ENCODE data around the gene KRAS. TPM values are rescaled to one million over a fixed set of nuclear protein-coding genes. Genes with fewer than 3 reads are reported as not detected.
A peak's percentile ranks its signal among the peaks of the same experiment; 100 is the strongest.

Gene KRAS
- total RNA-seq, 2 donors from 2014 or later, result 12.1 to 19.1 TPM

DNA sequence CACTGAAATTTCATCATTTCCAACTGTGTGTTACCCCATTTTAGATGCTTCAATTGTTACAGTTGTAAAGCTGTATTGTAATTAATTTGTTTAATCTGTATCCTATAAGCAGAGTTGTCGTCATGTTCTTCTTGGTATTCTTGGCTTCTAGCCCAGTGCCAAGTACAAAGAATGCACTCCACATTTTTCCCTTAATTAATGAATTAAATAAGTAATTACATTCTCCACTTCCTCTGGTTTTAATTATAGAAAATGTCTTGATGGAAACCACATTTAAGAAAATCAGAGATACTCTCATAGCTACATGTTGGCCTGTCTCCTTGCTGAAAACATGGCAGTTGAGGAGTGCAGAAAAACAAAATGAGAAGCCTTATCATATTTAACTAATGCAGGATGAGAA, 56.5 kb downstream of the KRAS start:
- Histone ChIP-seq H3K27ac (no peak overlapping the region), H3K36me3 (no peaks in the 10 kb centered on the region), H3K4me1 (replicated peaks) (peaks cover 7% of the 10 kb centered on the region), H3K9me3 (no peaks in the 10 kb centered on the region), H3K27me3 (replicated peaks; ENCODE audit: insufficient read depth) (no peaks in the 10 kb centered on the region), H3K4me3 (peak overlapping the region; percentile 60 to 69)
- TF ChIP-seq POLR2AphosphoS5 (IDR thresholded peaks at IDR 0.05), result no peak
- TF ChIP-seq, protein P1, sequence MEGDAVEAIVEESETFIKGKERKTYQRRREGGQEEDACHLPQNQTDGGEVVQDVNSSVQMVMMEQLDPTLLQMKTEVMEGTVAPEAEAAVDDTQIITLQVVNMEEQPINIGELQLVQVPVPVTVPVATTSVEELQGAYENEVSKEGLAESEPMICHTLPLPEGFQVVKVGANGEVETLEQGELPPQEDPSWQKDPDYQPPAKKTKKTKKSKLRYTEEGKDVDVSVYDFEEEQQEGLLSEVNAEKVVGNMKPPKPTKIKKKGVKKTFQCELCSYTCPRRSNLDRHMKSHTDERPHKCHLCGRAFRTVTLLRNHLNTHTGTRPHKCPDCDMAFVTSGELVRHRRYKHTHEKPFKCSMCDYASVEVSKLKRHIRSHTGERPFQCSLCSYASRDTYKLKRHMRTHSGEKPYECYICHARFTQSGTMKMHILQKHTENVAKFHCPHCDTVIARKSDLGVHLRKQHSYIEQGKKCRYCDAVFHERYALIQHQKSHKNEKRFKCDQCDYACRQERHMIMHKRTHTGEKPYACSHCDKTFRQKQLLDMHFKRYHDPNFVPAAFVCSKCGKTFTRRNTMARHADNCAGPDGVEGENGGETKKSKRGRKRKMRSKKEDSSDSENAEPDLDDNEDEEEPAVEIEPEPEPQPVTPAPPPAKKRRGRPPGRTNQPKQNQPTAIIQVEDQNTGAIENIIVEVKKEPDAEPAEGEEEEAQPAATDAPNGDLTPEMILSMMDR (IDR thresholded peaks at IDR 0.05), result no peak
- TF ChIP-seq POLR2A (IDR thresholded peaks at IDR 0.05), result no peak
- intact Hi-C loops (cut with DNase I), result loop anchor here (10.0 kb wide), 1 partner anchor 51 kb away; no protein-coding TSS in a partner anchor
- no peak for DNase-seq (ENCODE audit: low spot score)
- WGBS, result 20% methylated on average over 1 of the region's 1 CpG

DNA sequence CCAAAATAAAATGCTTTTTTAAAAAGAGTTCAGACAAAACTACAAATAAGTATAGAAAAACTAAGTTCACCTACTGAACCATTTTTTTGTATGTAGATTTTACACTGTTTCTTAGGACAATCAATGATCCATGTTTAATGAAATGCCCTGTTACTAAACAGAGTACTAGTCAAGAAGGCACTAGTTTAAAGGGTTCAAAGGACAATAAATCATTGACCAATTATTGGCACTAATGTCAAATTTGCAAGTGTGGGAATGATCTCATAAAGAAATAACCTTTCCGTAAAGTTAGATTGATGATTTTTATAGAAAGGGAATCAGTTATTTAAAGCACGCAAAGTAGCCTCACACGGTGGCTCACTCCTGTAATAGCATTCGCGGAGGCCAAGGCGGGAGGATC, 59.9 kb downstream of the KRAS start:
- WGBS, result 90% methylated on average over 6 of the region's 6 CpGs

DNA sequence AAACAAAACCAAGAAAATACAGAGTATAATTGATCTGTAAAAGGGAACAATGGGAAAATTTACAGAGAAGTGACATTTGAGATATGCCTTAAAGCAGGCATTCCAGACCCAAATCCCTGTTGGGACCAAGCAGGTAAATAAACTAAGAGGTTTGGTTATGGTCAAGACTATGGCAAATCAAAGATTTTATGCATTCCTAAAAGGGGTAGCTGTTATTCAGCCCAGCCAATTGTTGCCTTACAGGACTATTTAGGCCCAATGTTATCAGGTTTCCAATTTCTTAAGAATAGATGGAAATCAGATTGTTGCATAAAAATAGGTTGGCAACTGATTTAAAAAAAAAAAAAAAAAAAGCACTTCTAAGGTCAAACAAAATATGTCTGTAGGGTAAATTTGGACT, 61.1 kb downstream of the KRAS start:
- Histone ChIP-seq H3K4me1 (replicated peaks) (peaks cover 3% of the 10 kb centered on the region), H3K36me3 (no peaks in the 10 kb centered on the region), H3K27me3 (replicated peaks; ENCODE audit: insufficient read depth) (no peaks in the 10 kb centered on the region), H3K9me3 (no peaks in the 10 kb centered on the region), H3K4me3 (no peak overlapping the region), H3K27ac (no peak overlapping the region)
- DNase-seq (ENCODE audit: low spot score), result no peak
- intact Hi-C loops (cut with DNase I), result loop anchor here (10.0 kb wide), 1 partner anchor 55 kb away; no protein-coding TSS in a partner anchor
- TF ChIP-seq POLR2AphosphoS5 (IDR thresholded peaks at IDR 0.05) (no peak), POLR2A (IDR thresholded peaks at IDR 0.05) (no peak)
- TF ChIP-seq, protein P1 (IDR thresholded peaks at IDR 0.05), result no peak

More for the DNA sequence above, 59.9 kb downstream of the KRAS start:
- TF ChIP-seq, protein P1 (IDR thresholded peaks at IDR 0.05), result no peak
- TF ChIP-seq POLR2A (IDR thresholded peaks at IDR 0.05) (no peak), POLR2AphosphoS5 (IDR thresholded peaks at IDR 0.05) (no peak)
- no peaks in the 10 kb centered on the region for H3K36me3 ChIP-seq
- no peaks in the 10 kb centered on the region for H3K27me3 ChIP-seq (replicated peaks; ENCODE audit: insufficient read depth)
- H3K9me3 ChIP-seq, result no peaks in the 10 kb centered on the region
- H3K4me3 ChIP-seq, result no peak overlapping the region
- intact Hi-C loops (cut with DNase I), result loop anchor here (10.0 kb wide), 1 partner anchor 54 kb away; no protein-coding TSS in a partner anchor
- no peak for DNase-seq (ENCODE audit: low spot score)
- no peak overlapping the region for H3K27ac ChIP-seq
- peaks cover 3% of the 10 kb centered on the region for H3K4me1 ChIP-seq (replicated peaks)

DNA sequence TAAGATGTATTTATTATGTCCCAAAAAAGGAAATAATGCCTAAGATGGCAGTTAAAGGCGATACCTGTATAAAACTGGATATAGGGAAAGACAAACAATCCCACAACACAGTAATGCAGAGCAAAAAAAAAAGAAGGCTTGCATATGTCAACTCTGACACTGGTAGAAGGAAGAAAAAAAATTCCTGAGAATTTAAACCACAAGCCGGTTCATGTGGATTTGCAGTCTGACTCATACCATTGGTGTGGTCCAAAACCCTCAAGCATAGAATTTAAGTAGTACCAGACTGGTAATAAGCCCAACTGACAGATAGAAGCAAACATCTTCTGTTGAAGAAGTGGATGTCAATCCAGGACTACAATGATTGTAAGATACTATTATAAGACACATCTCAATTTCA, 62.9 kb downstream of the KRAS start:
- WGBS, result 66% methylated on average over 2 of the region's 2 CpGs
- H3K36me3 ChIP-seq, result no peaks in the 10 kb centered on the region
- TF ChIP-seq POLR2A (IDR thresholded peaks at IDR 0.05) (no peak), POLR2AphosphoS5 (IDR thresholded peaks at IDR 0.05) (no peak)
- TF ChIP-seq, protein P1 (IDR thresholded peaks at IDR 0.05), result no peak
- H3K27me3 ChIP-seq (replicated peaks; ENCODE audit: insufficient read depth), result no peaks in the 10 kb centered on the region
- no peaks in the 10 kb centered on the region for H3K4me1 ChIP-seq (replicated peaks)
- no peak for DNase-seq (ENCODE audit: low spot score)
- H3K9me3 ChIP-seq, result no peaks in the 10 kb centered on the region
- intact Hi-C loops (cut with DNase I), result no loop called here
- no peak overlapping the region for H3K4me3 ChIP-seq
- no peak overlapping the region for H3K27ac ChIP-seq

DNA sequence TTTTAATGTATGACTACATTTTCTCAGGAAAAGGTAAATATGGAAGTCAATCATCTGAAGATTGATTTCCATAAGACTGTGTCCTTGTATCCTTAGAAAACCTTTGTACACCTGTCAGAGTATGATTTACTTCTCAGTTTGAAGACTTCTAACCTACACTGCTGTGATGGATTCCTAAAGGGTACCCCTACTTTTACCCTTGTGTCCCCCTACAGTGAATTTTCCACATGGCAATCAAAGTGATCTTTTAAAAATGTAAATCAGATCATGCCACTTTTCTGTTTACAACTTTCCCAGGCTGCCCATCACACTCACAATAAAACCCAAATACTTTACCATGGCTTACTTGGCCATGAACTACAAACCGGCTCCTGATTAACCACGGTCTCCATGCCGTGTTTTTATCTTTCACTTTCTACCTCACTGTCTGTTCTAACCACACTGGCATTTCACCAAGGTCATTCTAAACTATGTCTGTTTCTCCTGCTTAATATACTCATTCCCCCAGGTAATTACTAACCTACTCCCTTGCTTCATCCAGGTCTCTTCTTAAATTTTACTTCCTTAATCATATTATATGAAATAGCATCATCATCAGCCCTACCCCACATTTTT, 63.8 kb downstream of the KRAS start:
- no peaks in the 10 kb centered on the region for H3K9me3 ChIP-seq
- DNase-seq (ENCODE audit: low spot score), result no peak
- intact Hi-C loops (cut with DNase I), result no loop called here
- WGBS, result 83% methylated on average over 3 of the region's 3 CpGs
- H3K36me3 ChIP-seq, result no peaks in the 10 kb centered on the region
- TF ChIP-seq, protein P1 (IDR thresholded peaks at IDR 0.05), result no peak
- no peak for TF ChIP-seq POLR2AphosphoS5 (IDR thresholded peaks at IDR 0.05)
- no peak for TF ChIP-seq POLR2A (IDR thresholded peaks at IDR 0.05)
- H3K27me3 ChIP-seq (replicated peaks; ENCODE audit: insufficient read depth), result no peaks in the 10 kb centered on the region
- H3K4me3 ChIP-seq, result no peak overlapping the region
- H3K27ac ChIP-seq, result no peak overlapping the region
- H3K4me1 ChIP-seq (replicated peaks), result no peaks in the 10 kb centered on the region

Measured in prostate gland (tissue), 2 donors.